ENCODE data around the gene FCSK.

The FCSK gene

DNA sequence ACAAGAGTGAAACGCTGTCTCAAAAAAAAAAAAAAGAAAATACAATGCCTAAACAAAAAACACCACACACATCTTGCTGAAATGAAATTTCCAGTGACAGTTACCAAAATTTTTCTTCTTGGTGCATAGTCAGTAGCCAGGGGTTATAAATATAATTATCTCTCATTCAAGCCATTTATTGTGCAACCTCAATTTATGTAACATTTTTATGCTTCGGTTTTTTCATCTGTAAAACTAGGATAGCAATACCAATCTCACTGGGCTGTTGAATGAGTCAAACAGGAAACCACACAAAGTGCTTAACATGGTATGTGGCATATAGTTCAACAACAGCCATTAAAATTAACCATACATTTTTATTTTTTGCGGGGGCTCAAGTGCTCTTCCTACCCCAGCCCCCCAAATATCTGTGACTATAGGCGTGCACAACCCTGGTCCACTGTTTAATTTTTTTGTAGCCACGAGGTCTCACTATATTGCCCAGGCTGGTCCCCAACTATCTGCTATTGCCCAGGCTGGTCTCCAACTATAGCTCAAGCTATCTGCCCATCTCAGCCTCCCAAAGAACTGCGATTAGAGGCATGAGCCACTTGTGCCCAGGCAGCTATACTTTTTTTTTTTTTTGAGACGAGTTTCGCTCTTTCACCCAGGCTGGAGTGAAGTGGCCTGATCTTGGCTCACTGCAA lies 66.4 kb downstream of the FCSK start:
- in situ Hi-C loops (cut with HindIII; ENCODE audit: low sequenced_read_pairs) = loop anchor here (5.0 kb wide), 1 partner anchor 83 kb away; the partner anchor contains the start of gene ST3GAL2

DNA sequence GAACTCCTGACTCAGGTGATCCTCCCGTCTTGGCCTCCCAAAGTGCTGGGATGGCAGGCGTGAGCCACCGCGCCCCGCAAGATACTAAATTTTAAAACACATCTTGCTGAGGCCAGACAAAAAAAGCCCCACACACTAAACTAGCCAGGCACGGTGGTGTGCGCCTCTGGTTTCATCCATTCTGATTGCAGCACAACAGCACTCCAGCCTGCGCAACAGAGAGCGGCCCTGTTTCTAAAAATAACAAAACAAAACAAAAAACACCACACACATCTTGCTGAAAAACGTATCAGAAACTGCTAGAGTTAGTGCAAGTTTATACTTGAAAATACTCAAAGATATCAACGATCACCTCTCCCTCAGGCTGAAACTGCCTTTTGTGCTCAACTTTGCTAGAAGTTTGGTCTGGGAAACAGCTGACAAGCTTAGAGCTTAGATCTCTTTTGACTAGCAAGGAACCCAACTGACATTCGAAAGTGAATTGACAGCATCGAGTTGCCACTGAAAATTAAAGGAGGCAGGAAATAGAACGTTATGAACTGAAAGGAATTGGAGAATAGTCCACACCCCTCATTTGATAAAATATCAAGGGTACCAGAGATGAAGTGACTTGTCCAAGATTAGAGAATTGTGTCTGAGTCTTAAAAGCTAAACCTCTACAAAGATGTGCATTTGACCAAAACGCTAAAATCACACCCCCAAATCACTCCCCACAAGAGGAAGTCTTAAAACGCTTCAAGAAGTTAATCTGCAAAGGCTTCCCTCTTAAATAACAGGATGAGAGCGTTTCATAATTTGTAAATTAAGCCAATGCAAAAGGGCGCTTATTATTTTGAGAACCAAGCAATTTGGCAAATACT lies 68.1 kb downstream of the FCSK start:
- in situ Hi-C loops (cut with HindIII; ENCODE audit: low sequenced_read_pairs) = loop anchor here (5.0 kb wide), 1 partner anchor 85 kb away; the partner anchor contains the start of gene ST3GAL2

DNA sequence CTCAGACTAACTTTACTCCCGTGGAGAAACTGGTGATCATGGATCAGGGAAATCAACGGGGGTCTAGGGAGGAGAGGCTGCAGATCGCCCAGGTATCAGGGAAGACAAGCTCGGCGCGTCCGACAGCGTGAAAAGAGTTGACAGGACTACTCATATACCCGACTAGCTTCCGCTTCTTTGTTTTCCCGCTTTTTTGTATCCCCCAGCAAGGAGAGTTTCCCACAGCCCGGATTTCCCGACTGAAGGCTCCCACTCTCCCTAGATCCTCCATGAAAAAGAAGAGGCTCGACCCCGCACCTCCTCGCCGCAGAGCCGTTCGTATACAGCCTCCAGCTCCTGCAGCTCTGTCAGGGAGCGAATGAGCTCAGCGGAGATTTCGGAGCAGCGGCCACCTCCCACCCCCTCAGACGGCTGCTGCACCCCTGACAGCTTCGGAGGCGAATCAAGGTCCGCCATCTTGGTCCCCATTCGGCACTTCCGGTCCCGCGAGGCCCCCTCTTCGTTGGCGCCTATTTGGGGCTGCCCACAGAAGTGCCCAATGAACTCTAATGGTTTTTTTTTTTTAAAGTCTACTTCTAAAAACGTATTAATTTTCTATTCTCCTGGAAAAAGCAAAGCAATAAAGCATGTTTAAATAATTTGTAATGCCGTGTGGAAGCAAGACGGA lies 68.8 kb downstream of the FCSK start, which contains the start of gene COG4:
COG4 (minus strand) TSS at position 479 of the 667 bp plus-strand sequence; CDS start at position 468, 11 bp downstream.
- in situ Hi-C loops (cut with HindIII; ENCODE audit: low sequenced_read_pairs) = loop anchor here (5.0 kb wide), 1 partner anchor 86 kb away; the partner anchor contains the start of gene ST3GAL2

DNA sequence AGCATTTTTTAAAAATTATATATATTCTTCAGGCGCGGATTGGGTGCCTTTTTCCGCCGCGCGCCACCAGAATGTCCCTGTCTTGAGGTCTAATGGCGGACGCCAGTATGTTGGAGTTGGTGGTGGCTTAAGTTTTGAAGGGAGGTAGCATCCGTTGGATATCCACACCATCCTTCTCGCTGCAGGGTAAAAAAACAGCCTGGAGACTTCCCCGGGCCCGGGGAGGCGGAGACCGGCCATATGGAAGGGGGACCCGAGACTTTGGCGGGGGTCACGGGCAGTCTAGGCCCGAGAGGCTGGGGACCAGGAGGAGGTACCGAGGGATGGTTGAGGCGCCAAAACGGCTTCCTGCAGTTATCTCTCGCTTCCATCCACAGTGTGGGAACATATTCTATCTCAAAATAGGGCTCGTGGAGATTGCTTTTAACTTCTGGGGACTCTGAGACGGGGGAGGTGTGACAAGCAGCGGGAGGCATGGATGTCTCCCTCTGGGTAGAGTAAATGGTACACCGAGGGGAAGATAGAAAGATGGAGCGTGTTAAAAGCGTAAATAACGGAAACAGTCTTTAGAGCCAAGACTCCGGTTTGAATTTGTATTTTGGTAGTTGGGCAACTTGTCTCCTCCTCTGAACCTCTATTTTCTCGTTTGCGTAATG lies 69.5 kb downstream of the FCSK start, which contains the start of gene SF3B3:
SF3B3 (plus strand) TSS at position 74 of the 656 bp plus-strand sequence. CDS start 2,841 bp downstream, outside the sequence.
- in situ Hi-C loops (cut with HindIII; ENCODE audit: low sequenced_read_pairs) = loop anchor here (5.0 kb wide), 1 partner anchor 87 kb away; the partner anchor contains the start of gene ST3GAL2

DNA sequence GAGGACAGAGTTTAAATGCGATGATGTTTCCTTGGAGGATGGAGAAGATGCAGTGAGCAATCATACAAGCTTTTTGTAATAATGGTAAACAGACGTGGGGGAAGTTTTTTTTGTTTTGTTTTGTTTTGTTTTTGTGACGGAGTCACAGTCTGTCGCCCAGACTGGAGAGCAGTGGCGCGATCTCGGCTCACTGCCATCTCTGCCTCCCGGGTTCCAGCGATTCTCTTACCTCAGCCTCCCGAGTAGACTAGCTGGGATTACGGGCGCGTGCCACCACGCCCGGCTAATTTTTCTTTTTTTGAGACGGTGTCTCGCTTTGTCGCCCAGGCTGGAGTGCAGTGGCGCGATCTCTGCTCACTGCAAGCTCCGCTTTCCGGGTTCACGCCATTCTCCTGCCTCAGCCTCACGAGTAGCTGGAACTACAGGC lies 70.0 kb downstream of the FCSK start:
- in situ Hi-C loops (cut with HindIII; ENCODE audit: low sequenced_read_pairs) = loop anchor here (5.0 kb wide), 1 partner anchor 87 kb away; the partner anchor contains the start of gene ST3GAL2

DNA sequence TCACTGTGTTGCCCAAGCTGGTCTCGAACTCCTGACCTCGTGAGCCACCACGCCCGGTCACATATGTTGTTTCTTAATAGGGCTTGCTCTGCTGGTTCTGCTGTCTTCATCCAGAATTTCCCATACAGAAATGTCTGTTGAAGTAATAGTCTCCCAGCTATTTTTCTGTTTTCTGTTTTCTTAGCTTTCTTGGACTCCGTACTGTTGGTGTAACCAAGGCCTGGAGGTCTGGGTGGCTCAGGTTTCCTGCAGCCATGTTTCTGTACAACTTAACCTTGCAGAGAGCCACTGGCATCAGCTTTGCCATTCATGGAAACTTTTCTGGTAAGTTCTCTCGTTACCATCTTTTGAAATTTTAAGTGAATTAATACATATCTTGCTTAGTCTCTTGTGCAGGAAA lies 72.0 kb downstream of the FCSK start:
- in situ Hi-C loops (cut with HindIII; ENCODE audit: low sequenced_read_pairs) = no loop called here

DNA sequence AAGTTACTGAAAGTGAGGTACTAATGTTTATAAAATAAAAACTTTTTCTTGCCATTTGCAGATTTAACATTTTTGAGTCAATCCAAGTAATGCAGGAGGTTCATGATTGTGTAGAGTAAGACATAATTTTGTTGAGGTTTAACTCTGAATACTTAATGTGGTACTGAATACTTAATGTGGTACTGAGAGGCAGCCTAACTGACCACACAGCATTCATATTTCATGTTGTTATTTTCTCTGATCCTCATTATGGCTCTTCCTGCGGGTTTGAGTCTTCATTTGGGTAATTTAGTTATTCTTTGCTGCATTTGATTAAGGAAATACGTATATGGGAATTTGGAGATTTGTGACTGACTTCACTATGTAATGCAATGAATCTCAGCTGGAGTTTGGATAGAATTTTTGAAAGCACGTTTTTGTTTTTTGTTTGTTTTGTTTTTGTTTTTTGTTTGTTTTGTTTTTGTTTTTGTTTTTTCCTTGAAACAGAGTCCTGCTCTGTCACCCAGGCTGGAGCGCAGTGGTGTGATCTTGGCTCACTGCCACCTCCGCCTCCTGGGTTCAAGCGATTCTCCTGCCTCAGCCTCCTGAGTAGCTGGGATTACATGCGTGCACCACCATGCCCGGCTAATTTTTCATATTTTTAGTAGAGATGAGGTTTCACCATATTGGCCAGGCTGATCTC lies 73.1 kb downstream of the FCSK start:
- in situ Hi-C loops (cut with HindIII; ENCODE audit: low sequenced_read_pairs) = no loop called here

DNA sequence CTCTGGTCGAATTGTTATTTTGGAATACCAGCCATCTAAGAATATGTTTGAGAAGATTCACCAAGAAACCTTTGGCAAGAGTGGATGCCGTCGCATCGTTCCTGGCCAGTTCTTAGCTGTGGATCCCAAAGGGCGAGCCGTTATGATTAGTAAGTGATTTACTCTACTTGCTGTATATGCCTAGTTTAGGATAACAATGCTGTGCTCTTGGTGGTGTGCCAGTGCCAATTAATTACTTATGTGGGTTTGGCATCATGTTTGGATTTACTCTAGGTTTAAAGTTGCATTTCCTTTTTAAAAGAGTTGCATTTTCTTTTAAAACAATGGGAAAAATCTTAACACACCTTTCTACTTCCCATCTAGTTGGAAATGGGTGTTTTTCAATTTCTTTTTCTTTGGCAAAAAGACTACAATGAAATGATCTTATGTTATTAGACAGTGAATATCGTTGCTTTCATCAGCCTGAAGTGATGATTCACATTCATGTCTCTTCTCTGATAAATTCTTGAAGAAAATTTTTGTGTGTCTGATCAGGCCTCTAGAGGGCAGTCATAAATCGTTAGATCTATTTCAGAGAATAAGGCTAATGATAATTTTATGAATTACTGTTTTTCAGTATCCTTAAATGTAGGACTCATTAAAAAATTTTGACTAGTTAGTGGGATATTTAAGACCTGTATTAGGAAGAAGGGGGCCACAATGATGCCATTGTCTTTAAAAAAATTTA lies 74.8 kb downstream of the FCSK start:
- in situ Hi-C loops (cut with HindIII; ENCODE audit: low sequenced_read_pairs) = no loop called here
